ENCODE results near the gene FIG4. TPM values are rescaled to one million over a fixed set of nuclear protein-coding genes. Genes with fewer than 3 reads are reported as not detected.

The FIG4 gene
- total and polyA plus RNA-seq, 2 donors (not counting 1 experiment from before 2014, with no cell fraction given), result 21.1 to 38.3 TPM

- H3K4me3 ChIP-seq (replicated peaks in 1 of 4; ENCODE audit: control extremely low read depth in 1 of 4, insufficient read depth in 1 of 4, low read depth in 3 of 4, low read length in 4 of 4), result no peak overlapping the region
- no peaks in the 10 kb centered on the region for H3K4me1 ChIP-seq (ENCODE audit: control insufficient read depth, extremely low read depth, insufficient read depth, low read length)
- no peak overlapping the region for H3K4me2 ChIP-seq (ENCODE audit: extremely low read depth, insufficient read depth, low read length)
- no peaks in the 10 kb centered on the region for H4K20me1 ChIP-seq (ENCODE audit: control insufficient read depth, extremely low read depth, insufficient read depth, low read length)
- no peak overlapping the region for H3K27ac ChIP-seq (ENCODE audit: insufficient read depth, low read length)
- DNase-seq (ENCODE audit: low read depth in 2 of 2), result no peak
- no peak overlapping the region for H2AFZ ChIP-seq (ENCODE audit: low read length)
- H3K79me2 ChIP-seq (ENCODE audit: control insufficient read depth, insufficient read depth, low read length), result no peaks in the 10 kb centered on the region
- TF ChIP-seq CTCF (conservative IDR thresholded peaks at IDR 0.05 in 1 of 2, IDR thresholded peaks at IDR 0.05 in 1 of 2; ENCODE audit: low read depth in 1 of 2, low read length in 2 of 2) (no peak), EZH2 (IDR thresholded peaks at IDR 0.05; ENCODE audit: low read length, missing control alignments) (no peak)
- no peaks in the 10 kb centered on the region for H3K36me3 ChIP-seq (ENCODE audit: control insufficient read depth, insufficient read depth, low read length)
- H3K9me3 ChIP-seq (ENCODE audit: control insufficient read depth, insufficient read depth, low read depth, low read length), result no peaks in the 10 kb centered on the region
- H3K27me3 ChIP-seq (ENCODE audit: control insufficient read depth, insufficient read depth, low read length), result no peaks in the 10 kb centered on the region
- no peak overlapping the region for H3K9ac ChIP-seq (ENCODE audit: insufficient read depth, low read length)
These were observed 10.1 kb downstream of the FIG4 start for GRCh38 chr6:109701221-109701620.

- H3K36me3 ChIP-seq (ENCODE audit: control insufficient read depth, insufficient read depth, low read length), result no peaks in the 10 kb centered on the region
- H3K27me3 ChIP-seq (ENCODE audit: control insufficient read depth, insufficient read depth, low read length), result no peaks in the 10 kb centered on the region
- H2AFZ ChIP-seq (ENCODE audit: low read length), result no peak overlapping the region
- TF ChIP-seq EZH2 (IDR thresholded peaks at IDR 0.05; ENCODE audit: low read length, missing control alignments) (no peak), CTCF (conservative IDR thresholded peaks at IDR 0.05 in 1 of 2, IDR thresholded peaks at IDR 0.05 in 1 of 2; ENCODE audit: low read depth in 1 of 2, low read length in 2 of 2) (no peak)
- DNase-seq (ENCODE audit: low read depth in 2 of 2), result no peak
- H3K4me2 ChIP-seq (ENCODE audit: extremely low read depth, insufficient read depth, low read length), result no peak overlapping the region
- no peak overlapping the region for H3K27ac ChIP-seq (ENCODE audit: insufficient read depth, low read length)
- no peak overlapping the region for H3K9ac ChIP-seq (ENCODE audit: insufficient read depth, low read length)
- no peaks in the 10 kb centered on the region for H4K20me1 ChIP-seq (ENCODE audit: control insufficient read depth, extremely low read depth, insufficient read depth, low read length)
- no peak overlapping the region for H3K4me3 ChIP-seq (replicated peaks in 1 of 4; ENCODE audit: control extremely low read depth in 1 of 4, insufficient read depth in 1 of 4, low read depth in 3 of 4, low read length in 4 of 4)
- H3K9me3 ChIP-seq (ENCODE audit: control insufficient read depth, insufficient read depth, low read depth, low read length), result no peaks in the 10 kb centered on the region
- no peaks in the 10 kb centered on the region for H3K4me1 ChIP-seq (ENCODE audit: control insufficient read depth, extremely low read depth, insufficient read depth, low read length)
- H3K79me2 ChIP-seq (ENCODE audit: control insufficient read depth, insufficient read depth, low read length), result no peaks in the 10 kb centered on the region
These were observed 10.7 kb downstream of the FIG4 start for GRCh38 chr6:109701774-109702173.

GRCh38 chr6:109702791-109703190, 11.7 kb downstream of the FIG4 start:
- no peak overlapping the region for H2AFZ ChIP-seq (ENCODE audit: low read length)
- no peaks in the 10 kb centered on the region for H3K9me3 ChIP-seq (ENCODE audit: control insufficient read depth, insufficient read depth, low read depth, low read length)
- no peaks in the 10 kb centered on the region for H4K20me1 ChIP-seq (ENCODE audit: control insufficient read depth, extremely low read depth, insufficient read depth, low read length)
- no peaks in the 10 kb centered on the region for H3K27me3 ChIP-seq (ENCODE audit: control insufficient read depth, insufficient read depth, low read length)
- H3K9ac ChIP-seq (ENCODE audit: insufficient read depth, low read length), result no peak overlapping the region
- H3K36me3 ChIP-seq (ENCODE audit: control insufficient read depth, insufficient read depth, low read length), result no peaks in the 10 kb centered on the region
- no peak overlapping the region for H3K27ac ChIP-seq (ENCODE audit: insufficient read depth, low read length)
- no peaks in the 10 kb centered on the region for H3K4me1 ChIP-seq (ENCODE audit: control insufficient read depth, extremely low read depth, insufficient read depth, low read length)
- H3K79me2 ChIP-seq (ENCODE audit: control insufficient read depth, insufficient read depth, low read length), result no peaks in the 10 kb centered on the region
- DNase-seq (ENCODE audit: low read depth in 2 of 2), result no peak
- no peak overlapping the region for H3K4me3 ChIP-seq (replicated peaks in 1 of 4; ENCODE audit: control extremely low read depth in 1 of 4, insufficient read depth in 1 of 4, low read depth in 3 of 4, low read length in 4 of 4)
- H3K4me2 ChIP-seq (ENCODE audit: extremely low read depth, insufficient read depth, low read length), result no peak overlapping the region
- TF ChIP-seq EZH2 (IDR thresholded peaks at IDR 0.05; ENCODE audit: low read length, missing control alignments), result no peak
- no peak for TF ChIP-seq CTCF (conservative IDR thresholded peaks at IDR 0.05 in 1 of 2, IDR thresholded peaks at IDR 0.05 in 1 of 2; ENCODE audit: low read depth in 1 of 2, low read length in 2 of 2)
